OCI-LY7 (cell line): ENCODE measurements around the gene RASSF5.

Source experiments
- EZH2phosphoT487 ChIP-seq: fragments of 200-600 bp; sonication (generic); IDR thresholded peaks from 2 replicates; pipeline ENCODE4 v1.6.1; 2018; ENCODE audit warnings: low read depth, borderline replicate concordance, mild to moderate bottlenecking, mixed run types, antibody characterized with exemption, low read length, moderate library complexity, mixed read lengths
- TF ChIP-seq, protein P1 (sequence below): fragments of 200-600 bp; sonication (generic); conservative IDR thresholded peaks from 2 replicates; pipeline ENCODE4 v1.5.1; 2014; ENCODE audit warnings: mild to moderate bottlenecking, antibody characterized with exemption, low read length, moderate library complexity, mixed read lengths

DNA sequence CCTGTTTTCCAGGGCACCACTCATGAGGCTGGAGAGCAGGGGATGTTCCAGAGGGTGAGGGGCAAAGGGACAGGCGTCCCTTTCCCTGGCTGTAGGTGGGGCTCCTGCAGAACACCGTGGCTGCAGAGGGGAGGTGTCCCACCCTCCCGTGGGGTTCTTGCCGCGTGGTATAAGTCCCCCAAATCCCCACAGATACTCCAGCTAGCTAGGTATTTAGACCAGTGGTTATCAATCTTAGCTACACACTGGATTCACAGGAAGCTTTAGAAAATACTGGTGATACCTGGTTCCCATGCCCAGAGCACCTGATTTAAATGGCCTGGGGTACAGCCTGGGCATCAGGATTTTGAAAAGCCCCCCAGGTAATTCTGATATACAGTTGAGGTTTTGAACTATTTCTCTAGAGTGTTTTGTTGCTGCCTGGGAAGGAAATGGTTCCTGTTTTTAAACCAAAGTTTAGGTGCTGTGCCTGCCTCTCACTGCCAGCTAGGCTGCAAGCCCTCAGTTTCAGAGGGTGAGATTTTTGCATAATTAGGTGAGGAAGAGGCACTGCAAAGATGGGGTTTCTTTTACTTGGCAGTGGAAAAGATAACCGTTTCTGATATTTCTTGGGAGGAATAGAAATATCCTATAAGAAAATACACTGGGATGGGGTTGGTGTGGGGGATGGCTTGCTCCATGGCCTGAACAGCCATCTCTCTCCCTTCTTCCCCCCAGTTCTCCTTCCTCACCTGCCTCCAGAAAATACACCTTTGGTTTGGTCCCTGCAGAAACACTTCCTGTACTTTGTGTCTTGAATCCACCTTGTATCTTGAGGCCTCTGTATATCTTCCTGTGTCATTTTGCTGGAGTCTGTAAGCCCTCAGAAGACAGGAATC is 51.7 kb downstream of the RASSF5 start:
- TF ChIP-seq, protein P1, sequence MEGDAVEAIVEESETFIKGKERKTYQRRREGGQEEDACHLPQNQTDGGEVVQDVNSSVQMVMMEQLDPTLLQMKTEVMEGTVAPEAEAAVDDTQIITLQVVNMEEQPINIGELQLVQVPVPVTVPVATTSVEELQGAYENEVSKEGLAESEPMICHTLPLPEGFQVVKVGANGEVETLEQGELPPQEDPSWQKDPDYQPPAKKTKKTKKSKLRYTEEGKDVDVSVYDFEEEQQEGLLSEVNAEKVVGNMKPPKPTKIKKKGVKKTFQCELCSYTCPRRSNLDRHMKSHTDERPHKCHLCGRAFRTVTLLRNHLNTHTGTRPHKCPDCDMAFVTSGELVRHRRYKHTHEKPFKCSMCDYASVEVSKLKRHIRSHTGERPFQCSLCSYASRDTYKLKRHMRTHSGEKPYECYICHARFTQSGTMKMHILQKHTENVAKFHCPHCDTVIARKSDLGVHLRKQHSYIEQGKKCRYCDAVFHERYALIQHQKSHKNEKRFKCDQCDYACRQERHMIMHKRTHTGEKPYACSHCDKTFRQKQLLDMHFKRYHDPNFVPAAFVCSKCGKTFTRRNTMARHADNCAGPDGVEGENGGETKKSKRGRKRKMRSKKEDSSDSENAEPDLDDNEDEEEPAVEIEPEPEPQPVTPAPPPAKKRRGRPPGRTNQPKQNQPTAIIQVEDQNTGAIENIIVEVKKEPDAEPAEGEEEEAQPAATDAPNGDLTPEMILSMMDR: no peak
- TF ChIP-seq EZH2phosphoT487: no peak
